Stimulated activated CD8-positive, alpha-beta memory T cell treated with anti-CD3 and anti-CD28 coated beads, Interleukin-12 subunit alpha, Interleukin-12 subunit beta, amount 100 ng/mL, for 24 hours (primary cell): ENCODE results near the gene MYDGF.

Source experiments
- DNase-seq: peaks from one replicate; pipeline ENCODE4 v3.0.0-alpha.2; 2020; ENCODE audit errors: extremely low read depth

Gene MYDGF

GRCh38 chr19:4641132-4641531, 29.0 kb downstream of the MYDGF start:
- DNase-seq, result no peak

GRCh38 chr19:4640247-4641000, 29.7 kb downstream of the MYDGF start:
- DNase-seq, result no peak

- DNase-seq, result no peak
These were observed 30.5 kb downstream of the MYDGF start for GRCh38 chr19:4639531-4640246.

- peak; percentile 97 for DNase-seq
These were observed 31.2 kb downstream of the MYDGF start, which contains the start of gene TNFAIP8L1 for GRCh38 chr19:4638828-4639530. Gene TNFAIP8L1 (plus strand): TSS chr19:4639516. CDS start chr19:4651870, 12,354 bp downstream.

GRCh38 chr19:4638317-4638716, 31.8 kb downstream of the MYDGF start:
- no peak for DNase-seq

- DNase-seq, result no peak
These were observed 33.4 kb downstream of the MYDGF start for GRCh38 chr19:4636761-4637160.

GRCh38 chr19:4636151-4636717, 33.9 kb downstream of the MYDGF start:
- DNase-seq, result peak; percentile 50

GRCh38 chr19:4635754-4636116, 34.4 kb downstream of the MYDGF start:
- DNase-seq, result no peak

GRCh38 chr19:4633140-4633967, 36.8 kb downstream of the MYDGF start:
- DNase-seq, result no peak

- no peak for DNase-seq
These were observed 45.3 kb downstream of the MYDGF start for GRCh38 chr19:4624733-4625362.

- DNase-seq, result no peak
These were observed 45.8 kb downstream of the MYDGF start for GRCh38 chr19:4624301-4624700.

- no peak for DNase-seq
These were observed 47.3 kb downstream of the MYDGF start for GRCh38 chr19:4622695-4623421.

GRCh38 chr19:4620675-4621074, 49.5 kb downstream of the MYDGF start:
- no peak for DNase-seq

- DNase-seq, result no peak
These were observed 50.4 kb downstream of the MYDGF start for GRCh38 chr19:4619668-4620294.

- DNase-seq, result no peak
These were observed 52.1 kb downstream of the MYDGF start for GRCh38 chr19:4618019-4618418.

GRCh38 chr19:4613254-4613751, 56.8 kb downstream of the MYDGF start:
- DNase-seq, result no peak

GRCh38 chr19:4609878-4610511, 60.1 kb downstream of the MYDGF start:
- no peak for DNase-seq
